GM10266 (cell line): Measurements from ENCODE around the gene TOMM22.
A peak's percentile ranks its signal among the peaks of the same experiment; 100 is the strongest.
"Not testable (repeated sequence)": the region's sequence is repeated elsewhere in the genome, so short reads cannot be mapped to it uniquely, and the experiment has no call there.

Experiments used
- DNase-seq: peaks from one replicate; pipeline ENCODE4 v3.0.0; 2012; ENCODE audit errors: extremely low spot score
- CTCF ChIP-seq: IDR thresholded peaks from 2 replicates; pipeline ENCODE4 v1.5.1; 2012; ENCODE audit warnings: mild to moderate bottlenecking, low read depth; ENCODE audit not compliant: control insufficient read depth, insufficient read depth; ENCODE audit errors: missing control alignments

Gene TOMM22

DNA sequence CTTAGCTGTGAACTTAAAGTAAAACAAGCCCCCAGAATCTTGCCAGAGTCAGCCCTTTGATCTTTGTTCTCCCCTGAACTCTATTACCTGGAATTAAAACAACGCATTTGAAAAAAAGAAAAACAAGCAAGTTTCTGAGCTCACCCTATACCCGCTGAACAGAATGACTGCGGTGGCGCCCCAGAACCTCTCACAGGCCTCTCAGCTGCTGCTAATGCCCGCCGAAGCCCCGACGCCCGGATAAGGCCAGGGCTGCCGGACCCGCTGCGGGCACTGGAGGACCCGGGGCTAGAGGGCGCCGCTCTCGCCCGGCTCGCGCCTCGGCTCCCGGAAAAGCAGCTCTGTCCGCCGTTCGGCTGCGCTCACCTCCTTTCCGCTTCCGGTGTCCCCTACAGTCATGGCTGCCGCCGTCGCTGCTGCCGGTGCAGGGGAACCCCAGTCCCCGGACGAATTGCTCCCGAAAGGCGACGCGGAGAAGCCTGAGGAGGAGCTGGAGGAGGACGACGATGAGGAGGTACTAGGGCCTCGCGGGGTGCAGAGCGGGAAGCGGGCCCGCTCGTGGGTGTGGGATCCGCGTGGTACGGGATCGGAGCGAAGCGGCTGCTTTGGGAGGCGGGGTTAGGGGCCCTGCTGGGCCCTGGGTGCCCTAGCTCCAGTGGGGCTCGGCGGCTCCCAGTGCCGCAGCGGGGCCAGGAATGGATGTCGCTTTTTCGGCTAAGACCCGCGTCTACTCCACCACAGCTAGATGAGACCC lies at the start of gene TOMM22:
TOMM22 (plus strand) TSS at position 376 of the 754 bp plus-strand sequence; CDS start at position 398, 22 bp downstream.
- peak; percentile 91 for TF ChIP-seq CTCF
- peak; percentile 93 for DNase-seq

DNA sequence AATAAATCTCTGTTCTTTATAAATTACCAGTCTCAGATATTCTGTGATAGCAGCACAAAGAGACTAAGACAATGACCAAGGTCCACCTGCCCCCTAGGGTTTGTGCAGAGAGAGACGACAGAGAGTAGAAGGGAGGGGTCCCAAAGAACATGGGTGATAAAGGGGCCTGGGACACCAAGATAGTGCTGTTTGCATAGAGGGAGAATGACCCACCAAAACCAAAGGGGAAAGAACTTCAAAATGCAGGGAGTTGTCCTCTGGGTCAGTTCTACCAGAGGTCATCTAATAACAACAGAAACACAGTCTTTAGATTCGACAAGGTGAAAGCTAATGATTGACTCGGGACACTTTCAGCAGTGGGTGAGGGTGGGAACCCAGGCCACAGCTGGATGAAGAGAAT lies 49.2 kb upstream of the TOMM22 start:
- no peak for TF ChIP-seq CTCF
- no peak for DNase-seq

DNA sequence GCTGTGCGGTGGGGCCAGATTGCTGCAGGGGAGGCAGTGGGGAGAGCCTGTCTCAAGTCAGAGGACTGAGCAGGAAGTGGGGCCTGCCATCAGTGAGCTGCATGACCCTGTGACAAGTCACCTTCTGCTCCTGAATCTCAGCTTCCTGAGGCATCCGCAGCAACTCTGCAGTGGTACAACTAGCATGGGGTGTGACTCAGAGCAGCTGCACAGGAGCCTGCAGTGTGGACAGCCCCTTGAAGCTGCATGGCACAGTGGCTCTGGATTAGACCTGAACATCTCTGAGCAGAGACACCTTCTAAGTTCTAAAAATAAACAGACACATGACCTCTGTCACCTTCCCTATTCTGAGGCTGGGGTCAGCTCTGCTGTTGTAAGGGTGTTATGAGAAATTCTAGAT lies 43.5 kb upstream of the TOMM22 start:
- no peak for DNase-seq
- no peak for TF ChIP-seq CTCF

- no peak for DNase-seq
- no peak for TF ChIP-seq CTCF
These were observed 43.0 kb upstream of the TOMM22 start for GRCh38 chr22:38638728-38639127.

GRCh38 chr22:38641476-38642040 lies 40.2 kb upstream of the TOMM22 start:
- TF ChIP-seq CTCF, result no peak
- DNase-seq, result no peak

GRCh38 chr22:38644245-38644644 lies 37.5 kb upstream of the TOMM22 start:
- not testable (repeated sequence) for DNase-seq

DNA sequence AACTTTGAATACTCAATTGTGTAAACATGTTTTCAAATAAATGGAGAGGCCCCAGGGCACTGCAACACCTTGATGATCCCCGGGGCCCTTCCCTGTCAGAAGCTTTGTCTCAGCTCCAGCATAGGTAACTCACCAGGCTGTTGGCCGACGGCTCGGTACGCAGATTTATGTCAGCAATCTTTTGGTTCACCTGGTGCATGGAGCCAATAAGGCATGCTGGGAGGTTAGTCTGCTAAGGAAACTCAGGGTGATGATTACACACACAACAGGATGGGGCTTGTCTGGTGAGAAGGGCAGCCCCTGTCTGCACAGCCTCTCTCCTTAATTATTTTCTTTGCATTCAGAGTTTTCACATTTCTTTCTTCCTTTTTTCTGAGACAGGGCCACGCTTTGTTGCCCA lies 36.3 kb upstream of the TOMM22 start:
- no peak for DNase-seq
- TF ChIP-seq CTCF, result no peak

- no peak for TF ChIP-seq CTCF
- DNase-seq, result no peak
These were observed 31.8 kb upstream of the TOMM22 start for GRCh38 chr22:38649841-38650522.
